A549 (cell line): Measurements from ENCODE around the gene AKAP8L. TPM values are rescaled to one million over a fixed set of nuclear protein-coding genes. Genes with fewer than 3 reads are reported as not detected.

Experiments used
- ATAC-seq, 2 experiments: fragments of 200-7000 bp in 1 of 2; fragments of >200 bp in 1 of 2; cut with Nextera tagmentation in 1 of 2; cut with Tn5 transposase in 1 of 2; 3 replicates each; pipeline versions ENCODE4 v1.8.0 to v1.9.1; 2018 to 2020; ENCODE audit warnings: mild to moderate bottlenecking in 1 of 2, moderate library complexity in 1 of 2
- CTCF ChIA-PET: fragments of 300-600 bp; sonication (Branson Sonifier 250); formaldehyde crosslinking; extraction: SDS; loops from one replicate; lab custom pipeline; 2021; ENCODE audit warnings: antibody characterized with exemption, inconsistent platforms; lab: Yijun Ruan, JAX
- POLR2A ChIA-PET: fragments of 350-600 bp; formaldehyde crosslinking; extraction: SDS; loops from one replicate; lab custom pipeline; 2021; ENCODE audit warnings: antibody characterized with exemption, inconsistent platforms; lab: Yijun Ruan, JAX
- DNase-seq, 2 experiments: peaks; one replicate each; pipeline versions ENCODE4 v3.0.0 to v3.0.0-alpha.2; 2011 to 2016; ENCODE audit warnings: low read depth in 1 of 2, low spot score in 1 of 2
- FAIRE-seq: peaks from 2 replicates; lab custom pipeline; 2011; peaks lifted over from hg19 to GRCh38; lab: Jason Lieb, UNC
- H3K27ac ChIP-seq, 2 experiments: fragments of >200 bp; sonication (Bioruptor Twin); formaldehyde crosslinking; 3 replicates each; pipeline ENCODE4 v1.5.1; 2016 to 2017
- H3K4me1 ChIP-seq: fragments of >200 bp; sonication (Bioruptor Twin); formaldehyde crosslinking; 3 replicates; pipeline ENCODE4 v1.6.1; 2016
- H3K4me2 ChIP-seq: fragments of >200 bp; sonication (Bioruptor Twin); formaldehyde crosslinking; 3 replicates; pipeline ENCODE4 v1.6.1; 2016
- H3K4me3 ChIP-seq: fragments of >200 bp; sonication (Bioruptor Twin); formaldehyde crosslinking; 3 replicates; pipeline ENCODE4 v1.5.1; 2016
- H3K9me3 ChIP-seq: fragments of >200 bp; sonication (Bioruptor Twin); formaldehyde crosslinking; 3 replicates; pipeline ENCODE4 v1.6.1; 2016
- ATOH8 ChIP-seq: fragments of 250-450 bp; sonication (Bioruptor Pico); IDR thresholded peaks from 2 replicates; pipeline ENCODE4 v1.5.0; 2020; ENCODE audit warnings: low read depth, mild to moderate bottlenecking, moderate library complexity
- CBX8 ChIP-seq: fragments of 200-600 bp; sonication (generic); IDR thresholded peaks from 2 replicates; pipeline ENCODE4 v1.6.1; 2016
- CHD4 ChIP-seq: fragments of 200-600 bp; sonication (generic); IDR thresholded peaks from 2 replicates; pipeline ENCODE4 v1.6.1; 2016; ENCODE audit warnings: antibody characterized with exemption, mild to moderate bottlenecking, borderline replicate concordance
- E2F6 ChIP-seq: IDR thresholded peaks from 2 replicates; pipeline ENCODE4 v1.6.1; 2012; ENCODE audit warnings: low read depth, borderline replicate concordance
- ELK1 ChIP-seq: fragments of 150-350 bp; IDR thresholded peaks from 2 replicates; pipeline ENCODE4 v1.6.1; 2014; ENCODE audit warnings: low read depth, mild to moderate bottlenecking, low read length
- ESRRA ChIP-seq: fragments of 150-350 bp; IDR thresholded peaks from 2 replicates; pipeline ENCODE4 v1.6.1; 2014; ENCODE audit warnings: mild to moderate bottlenecking, low read length, borderline replicate concordance
- KDM5A ChIP-seq: fragments of 200-600 bp; sonication (generic); IDR thresholded peaks from 2 replicates; pipeline ENCODE4 v1.6.1; 2016; ENCODE audit warnings: antibody characterized with exemption, mild to moderate bottlenecking
- RAD21 ChIP-seq, 2 experiments: fragments of >200 bp in 1 of 2; sonication (Bioruptor Twin) in 1 of 2; formaldehyde crosslinking in 1 of 2; IDR thresholded peaks in 1 of 2; conservative IDR thresholded peaks in 1 of 2; 2 replicates in 1 of 2; 3 replicates in 1 of 2; pipeline ENCODE4 v1.6.1; 2012 to 2018; ENCODE audit warnings: inconsistent platforms in 1 of 2
- SMC3 ChIP-seq: fragments of >200 bp; sonication (Bioruptor Twin); formaldehyde crosslinking; IDR thresholded peaks from 3 replicates; pipeline ENCODE4 v1.6.1; 2018; ENCODE audit warnings: inconsistent platforms
- ZFP36 ChIP-seq: fragments of 450-650 bp; IDR thresholded peaks from 2 replicates; pipeline ENCODE4 v1.6.1; 2014; ENCODE audit warnings: borderline replicate concordance; ENCODE audit not compliant: partially characterized antibody
- WGBS: methylation state at CpG from one replicate; pipeline ENCODE4 v1.1.6; 2017; ENCODE audit errors: missing lambda C conversion rate; 5-methylcytosine and 5-hydroxymethylcytosine counted together
- polyA plus RNA-seq, 4 experiments: library from polyadenylated mRNA; depleted of rRNA in 3 of 4; stranded (reverse); fragments of >200 nt; fragmentation: RNase III in 1 of 4; extraction: RNeasy Plus Mini Kit Qiagen cat#74134 plus additional on column Dnase treatment in 1 of 4; gene quantifications; 2 replicates in 3 of 4; 3 replicates in 1 of 4; pipeline ENCODE4 v1.2.3, GENCODE V29; 2011 to 2017

AKAP8L gene
- polyA plus RNA-seq, 2 of the 4 experiments (the other 2 are of a cell fraction) = 28.4 to 42.9 TPM

- ChIA-PET POLR2A (no interaction called here), CTCF (no interaction called here)
- H3K4me3 ChIP-seq = no peak overlapping the region
- H3K4me2 ChIP-seq = no peak overlapping the region
- H3K27ac ChIP-seq = no peak overlapping the region
- TF ChIP-seq RAD21 (conservative IDR thresholded peaks at IDR 0.05 in 1 of 2, IDR thresholded peaks at IDR 0.05 in 1 of 2) = no peak
- peak; percentile 39 for TF ChIP-seq ZFP36
- peaks cover 6% of the 10 kb centered on the region for H3K4me1 ChIP-seq
- WGBS = 100% methylated on average over 1 of the region's 2 CpGs
- ATAC-seq (no peak), FAIRE-seq (no peak), DNase-seq (no peak)
- H3K9me3 ChIP-seq = no peaks in the 10 kb centered on the region
Observed at GRCh38 chr19:15461694-15462093, 42.9 kb upstream of the AKAP8L start.

- ChIA-PET POLR2A (no interaction called here), CTCF (interaction anchor here (1.3 kb wide), 1 partner anchor 98 kb away, joined by 3 read pairs; no protein-coding TSS in a partner anchor)
- H3K27ac ChIP-seq = no peak overlapping the region
- peak overlapping the region; percentile 50; the same call in 2 of the 3 replicates for H3K4me3 ChIP-seq
- 55% methylated on average over 30 of the region's 54 CpGs for WGBS
- FAIRE-seq (no peak), DNase-seq (no peak), ATAC-seq (no peak)
- peak overlapping the region; percentile 97 for H3K4me2 ChIP-seq
- H3K4me1 ChIP-seq = no peaks in the 10 kb centered on the region
- TF ChIP-seq ATOH8 (CRISPR knock-in tag) (no peak), SMC3 (no peak), CHD4 (no peak), E2F6 (no peak), ESRRA (no peak), ELK1 (no peak)
- TF ChIP-seq, all 56 proteins: peak for 0
- H3K9me3 ChIP-seq = no peaks in the 10 kb centered on the region
Observed at GRCh38 chr19:15457701-15458484, 39.1 kb upstream of the AKAP8L start.

GRCh38 chr19:15456871-15457700 is 38.3 kb upstream of the AKAP8L start:
- CTCF ChIA-PET = interaction anchor here (1.3 kb wide), 2 partner anchors 24 to 98 kb away, joined by 3 to 4 read pairs; no protein-coding TSS in a partner anchor

More at GRCh38 chr19:15456871-15457700, 38.3 kb upstream of the AKAP8L start:
- peak overlapping the region; percentile 50 for H3K4me3 ChIP-seq
- peak in 1 of 2 experiments; percentile 30 for DNase-seq
- no peak for TF ChIP-seq ELK1
- TF ChIP-seq E2F6 = 0 out of 2 replicates have a peak, but pooled peaks have one; percentile 46
- no peak for TF ChIP-seq KDM5A
- no peak for TF ChIP-seq CBX8
- no peaks in the 10 kb centered on the region for H3K9me3 ChIP-seq
- peak overlapping the region; percentile 97 for H3K4me2 ChIP-seq
- no peak for FAIRE-seq
- WGBS = no CpG with 5 or more reads among the region's 86 CpGs
- peak; percentile 27 to 32; a peak in 4 of 6 replicates for ATAC-seq
- H3K4me1 ChIP-seq = no peaks in the 10 kb centered on the region
- POLR2A ChIA-PET = interaction anchor here (1.1 kb wide), 1 partner anchor 38 kb away, joined by 3 read pairs; the partner anchor contains the start of gene AKAP8L
- peak overlapping the region in 1 of 2 experiments; percentile 26; a peak in 1 of 6 replicates for H3K27ac ChIP-seq
